HEK293T (cell line): ENCODE measurements around the gene MUL1.

Experiments used
- CTCF ChIA-PET: fragments of 350-600 bp; formaldehyde crosslinking; extraction: SDS; loops from one replicate; lab custom pipeline; 2021; ENCODE audit warnings: antibody characterized with exemption, inconsistent platforms; lab: Yijun Ruan, JAX
- POLR2A ChIA-PET: fragments of 350-600 bp; formaldehyde crosslinking; extraction: SDS; loops from one replicate; lab custom pipeline; 2020; ENCODE audit warnings: antibody characterized with exemption, inconsistent platforms; lab: Yijun Ruan, JAX
- DNase-seq: peaks from one replicate; pipeline ENCODE4 v3.0.0; 2012; ENCODE audit warnings: mixed read lengths; ENCODE audit errors: extremely low spot score
- ARNT ChIP-seq: fragments of 450-650 bp; IDR thresholded peaks from 2 replicates; pipeline ENCODE4 v1.6.1; 2017; ENCODE audit warnings: mild to moderate bottlenecking
- BHLHE40 ChIP-seq: fragments of 450-650 bp; IDR thresholded peaks from 2 replicates; pipeline ENCODE4 v1.6.1; 2016; ENCODE audit warnings: mild to moderate bottlenecking, moderate library complexity, borderline replicate concordance
- CTBP1 ChIP-seq: fragments of 450-650 bp; IDR thresholded peaks from 2 replicates; pipeline ENCODE4 v1.6.1; 2016; ENCODE audit warnings: borderline replicate concordance
- ELF4 ChIP-seq: fragments of 450-650 bp; IDR thresholded peaks from 2 replicates; pipeline ENCODE4 v1.6.1; 2017; ENCODE audit warnings: antibody characterized with exemption
- FOXA1 ChIP-seq: fragments of 450-650 bp; IDR thresholded peaks from 2 replicates; pipeline ENCODE4 v1.6.1; 2016; ENCODE audit warnings: mild to moderate bottlenecking
- FOXK2 ChIP-seq: fragments of 450-650 bp; IDR thresholded peaks from 2 replicates; pipeline ENCODE4 v1.6.1; 2016; ENCODE audit warnings: mild to moderate bottlenecking
- FOXM1 ChIP-seq: fragments of 450-650 bp; IDR thresholded peaks from 2 replicates; pipeline ENCODE4 v1.6.1; 2017; ENCODE audit warnings: mild to moderate bottlenecking, borderline replicate concordance
- HDGF ChIP-seq: fragments of 450-650 bp; IDR thresholded peaks from 2 replicates; pipeline ENCODE4 v1.6.1; 2017; ENCODE audit warnings: antibody characterized with exemption, borderline replicate concordance
- L3MBTL2 ChIP-seq: fragments of 450-650 bp; conservative IDR thresholded peaks from 2 replicates; pipeline ENCODE4 v1.6.1; 2016; ENCODE audit warnings: mild to moderate bottlenecking
- LEF1 ChIP-seq: fragments of 450-650 bp; IDR thresholded peaks from 2 replicates; pipeline ENCODE4 v1.6.1; 2017; ENCODE audit warnings: mild to moderate bottlenecking, borderline replicate concordance
- NFRKB ChIP-seq: fragments of 450-650 bp; IDR thresholded peaks from 2 replicates; pipeline ENCODE4 v1.6.1; 2016; ENCODE audit warnings: mild to moderate bottlenecking, moderate library complexity
- PKNOX1 ChIP-seq: fragments of 450-650 bp; IDR thresholded peaks from 2 replicates; pipeline ENCODE4 v1.6.1; 2016
- SP1 ChIP-seq: fragments of 450-650 bp; IDR thresholded peaks from 2 replicates; pipeline ENCODE4 v1.6.1; 2017
- SUZ12 ChIP-seq: fragments of 450-650 bp; IDR thresholded peaks from 2 replicates; pipeline ENCODE4 v1.6.1; 2016; ENCODE audit warnings: mild to moderate bottlenecking
- TARDBP ChIP-seq: fragments of 450-650 bp; IDR thresholded peaks from 2 replicates; pipeline ENCODE4 v1.6.1; 2016
- ZNF384 ChIP-seq: fragments of 450-650 bp; IDR thresholded peaks from 2 replicates; pipeline ENCODE4 v1.6.1; 2016

Gene MUL1

DNA sequence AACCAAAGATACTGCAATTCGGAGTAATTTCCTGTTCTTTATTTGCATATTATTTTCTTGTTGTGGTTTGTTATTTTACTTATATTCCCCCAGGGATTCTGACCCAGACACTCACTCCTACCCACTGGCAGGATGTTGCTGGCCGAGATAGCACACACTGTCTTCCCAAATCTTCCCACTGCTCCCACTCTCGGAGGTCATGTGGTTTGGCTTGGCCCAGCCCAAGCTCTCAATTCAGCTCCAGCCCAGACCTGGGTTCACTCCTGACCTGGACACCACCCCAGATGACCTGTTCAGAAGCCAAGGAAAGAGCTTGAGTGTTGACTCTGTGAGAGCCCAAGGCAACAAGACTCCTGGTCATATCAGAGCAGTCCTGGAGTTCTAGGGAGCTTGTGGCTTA, 43.2 kb upstream of the MUL1 start:
- CTCF ChIA-PET, result no interaction called here
- DNase-seq, result no peak
- TF ChIP-seq NFRKB (no peak), PKNOX1 (no peak), FOXM1 (no peak), LEF1 (no peak), FOXA1 (no peak), TARDBP (no peak), SP1 (no peak), HDGF (no peak), L3MBTL2 (no peak), ZNF384 (no peak), SUZ12 (no peak), ELF4 (no peak), ARNT (no peak), FOXK2 (no peak), BHLHE40 (no peak), CTBP1 (no peak)
- POLR2A ChIA-PET, result interaction anchor here (0.7 to 2.8 kb wide), 8 partner anchors 12 to 236 kb away, joined by 3 to 17 read pairs (median 5); partner anchors contain the start of genes HP1BP3, MUL1 and PINK1

DNA sequence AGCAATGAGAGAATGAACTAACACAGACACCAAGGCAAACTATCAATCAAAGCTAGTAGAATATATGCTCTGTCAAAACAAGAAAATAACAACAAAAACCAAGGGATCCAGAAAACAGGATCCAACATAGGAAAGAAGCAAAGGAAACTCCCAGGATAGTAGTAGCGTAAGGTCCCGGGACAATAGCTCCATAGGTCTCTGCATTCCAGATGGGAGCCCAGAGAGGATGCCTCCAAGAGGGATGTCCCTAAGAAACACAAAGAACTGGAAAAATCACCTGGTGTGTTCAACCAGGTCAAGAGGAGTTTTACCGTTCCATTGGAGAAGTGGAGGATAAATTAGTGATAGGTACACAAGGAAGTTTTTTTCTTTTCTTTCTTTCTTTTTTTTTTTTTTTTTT, 38.7 kb upstream of the MUL1 start:
- no peak for DNase-seq

DNA sequence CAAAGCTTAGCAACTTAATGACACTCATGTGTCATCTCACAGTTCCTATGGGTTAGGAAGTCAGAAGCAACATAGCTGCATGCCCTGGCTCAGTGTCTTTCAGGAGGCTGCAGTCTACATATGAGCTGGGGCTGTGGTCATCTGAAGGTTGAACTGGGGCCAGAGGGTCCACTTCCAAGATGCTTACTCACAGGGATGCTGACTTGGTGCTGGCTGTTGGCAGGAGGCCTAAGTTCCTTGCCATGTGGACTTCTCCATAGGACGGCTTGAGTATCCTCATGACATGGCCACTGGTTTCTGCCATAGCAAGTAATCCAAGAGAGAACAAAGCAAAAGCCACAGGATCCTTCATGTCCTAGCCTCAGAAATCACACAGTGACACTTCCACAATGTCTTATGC, 32.3 kb upstream of the MUL1 start:
- no peak for DNase-seq
- ChIA-PET CTCF (no interaction called here), POLR2A (interaction anchor here (1.2 to 2.5 kb wide), 2 partner anchors 12 to 121 kb away, joined by 3 to 15 read pairs; partner anchors contain the start of genes DDOST and FAM43B)
- TF ChIP-seq L3MBTL2 (no peak), HDGF (no peak), ZNF384 (no peak), ARNT (no peak), CTBP1 (no peak), LEF1 (no peak), NFRKB (no peak), SUZ12 (no peak), BHLHE40 (no peak), TARDBP (no peak), ELF4 (no peak)

More for the DNA sequence above, 38.7 kb upstream of the MUL1 start:
- POLR2A ChIA-PET, result no interaction called here
- TF ChIP-seq CTBP1 (no peak), PKNOX1 (no peak), ZNF384 (no peak), L3MBTL2 (no peak), SP1 (no peak), ARNT (no peak), LEF1 (no peak), FOXM1 (no peak), BHLHE40 (no peak), SUZ12 (no peak), NFRKB (no peak), FOXA1 (no peak), ELF4 (no peak), TARDBP (no peak), FOXK2 (no peak), HDGF (no peak)
- CTCF ChIA-PET, result no interaction called here

- DNase-seq, result no peak
- ChIA-PET CTCF (no interaction called here), POLR2A (interaction anchor here (0.6 to 2.5 kb wide), 4 partner anchors 11 to 122 kb away, joined by 3 to 15 read pairs (median 3); partner anchors contain the start of genes DDOST and FAM43B)
- no peak for TF ChIP-seq SP1
- TF ChIP-seq CTBP1, result no peak
- no peak for TF ChIP-seq ARNT
- TF ChIP-seq FOXM1, result no peak
- no peak for TF ChIP-seq ELF4
- no peak for TF ChIP-seq PKNOX1
These were observed 31.0 kb upstream of the MUL1 start for GRCh38 chr1:20538760-20539551.

- no peak for DNase-seq
- ChIA-PET CTCF (no interaction called here), POLR2A (interaction anchor here (0.6 to 2.5 kb wide), 2 partner anchors 12 to 14 kb away, joined by 3 to 15 read pairs; partner anchors contain the start of gene FAM43B)
- TF ChIP-seq TARDBP (no peak), CTBP1 (no peak), HDGF (no peak), BHLHE40 (no peak), FOXK2 (no peak), PKNOX1 (no peak), FOXM1 (no peak), NFRKB (no peak), ZNF384 (no peak), SUZ12 (no peak), L3MBTL2 (no peak), SP1 (no peak), ELF4 (no peak), FOXA1 (no peak), ARNT (no peak), LEF1 (no peak)
These were observed 30.3 kb upstream of the MUL1 start for GRCh38 chr1:20538227-20538626.
